Gastrocnemius medialis (tissue), 4 donors: Measurements from ENCODE around the gene DDIT4. TPM values are rescaled to one million over a fixed set of nuclear protein-coding genes. Genes with fewer than 3 reads are reported as not detected.
A peak's percentile ranks its signal among the peaks of the same experiment; 100 is the strongest.
"Not testable (repeated sequence)": the region's sequence is repeated elsewhere in the genome, so short reads cannot be mapped to it uniquely, and the experiment has no call there.

Source experiments
- ATAC-seq, 2 donors: fragments of 150-250 bp; one replicate each; pipeline ENCODE4 v1.9.1; 2016
- DNase-seq, 2 donors: peaks; one replicate each; pipeline ENCODE4 v3.0.0-alpha.2; 2019
- H3K27ac ChIP-seq, 4 donors: fragments of 200-600 bp; sonication (generic); 1 replicate in 1 of 4; 2 replicates in 3 of 4; pipeline ENCODE4 v1.5.1; 2016 to 2018; ENCODE audit warnings: mild to moderate bottlenecking in 2 of 4, moderate library complexity in 1 of 4
- H3K27me3 ChIP-seq, 3 donors: fragments of 200-600 bp; sonication (generic) in 2 of 3; 1 replicate in 1 of 3; 2 replicates in 2 of 3; pipeline versions ENCODE4 v1.5.1 to v1.6.0; 2016 to 2019; ENCODE audit warnings: mild to moderate bottlenecking in 1 of 3, moderate library complexity in 1 of 3
- H3K36me3 ChIP-seq, 2 donors: fragments of 200-600 bp; sonication (generic) in 1 of 2; one replicate each; pipeline ENCODE4 v1.5.1; 2017 to 2018
- H3K4me1 ChIP-seq, 2 donors: fragments of 200-600 bp; sonication (generic) in 1 of 2; one replicate each; pipeline ENCODE4 v1.5.1; 2016 to 2017; ENCODE audit warnings: mild to moderate bottlenecking in 2 of 2
- H3K4me3 ChIP-seq, 4 donors: fragments of 200-600 bp; sonication (generic) in 3 of 4; 1 replicate in 1 of 4; 2 replicates in 3 of 4; pipeline ENCODE4 v1.5.1; 2016 to 2019; ENCODE audit warnings: mild to moderate bottlenecking in 2 of 4
- H3K9me3 ChIP-seq, 3 donors: fragments of 200-600 bp; sonication (generic) in 2 of 3; 1 replicate in 1 of 3; 2 replicates in 2 of 3; pipeline ENCODE4 v1.5.1; 2016 to 2019
- POLR2A ChIP-seq, 2 donors: fragments of 450-650 bp; IDR thresholded peaks; one replicate each; pipeline ENCODE4 v1.6.1; 2017; ENCODE audit warnings: antibody characterized with exemption in 2 of 2, mild to moderate bottlenecking in 2 of 2, moderate library complexity in 2 of 2
- in situ Hi-C, 4 donors: fragments of 200-750 bp; cut with MboI; loops; one replicate each; pipeline versions ENCODE4 v1.15.0 to v1.8.0; 2017; ENCODE audit warnings: low sequenced_read_pairs in 4 of 4
- intact Hi-C: fragments of 100-400 bp; cut with DNase I; formaldehyde crosslinking; loops from one replicate; pipeline ENCODE4 v1.15.1; 2023; ENCODE audit warnings: low total_unique reads
- total RNA-seq, 4 donors: library from RNA; depleted of rRNA; stranded (reverse); fragments of >200 nt; gene quantifications; one replicate each; pipeline versions ENCODE4 v1.1.0 to v1.2.3, GENCODE V29; 2016
- TF ChIP-seq, protein P1 (sequence below), 5 experiments: fragments of 450-650 bp in 3 of 5; fragments of 200-600 bp in 2 of 5; sonication (generic) in 2 of 5; IDR thresholded peaks in 4 of 5; conservative IDR thresholded peaks in 1 of 5; 1 replicate in 4 of 5; 2 replicates in 1 of 5; pipeline ENCODE4 v1.5.1; 2016 to 2019; ENCODE audit warnings: antibody characterized with exemption in 5 of 5, mild to moderate bottlenecking in 3 of 5, moderate library complexity in 3 of 5

Gene DDIT4
- total RNA-seq, 4 donors from 2014 or later, result 296 to 667 (median 319) TPM

DNA sequence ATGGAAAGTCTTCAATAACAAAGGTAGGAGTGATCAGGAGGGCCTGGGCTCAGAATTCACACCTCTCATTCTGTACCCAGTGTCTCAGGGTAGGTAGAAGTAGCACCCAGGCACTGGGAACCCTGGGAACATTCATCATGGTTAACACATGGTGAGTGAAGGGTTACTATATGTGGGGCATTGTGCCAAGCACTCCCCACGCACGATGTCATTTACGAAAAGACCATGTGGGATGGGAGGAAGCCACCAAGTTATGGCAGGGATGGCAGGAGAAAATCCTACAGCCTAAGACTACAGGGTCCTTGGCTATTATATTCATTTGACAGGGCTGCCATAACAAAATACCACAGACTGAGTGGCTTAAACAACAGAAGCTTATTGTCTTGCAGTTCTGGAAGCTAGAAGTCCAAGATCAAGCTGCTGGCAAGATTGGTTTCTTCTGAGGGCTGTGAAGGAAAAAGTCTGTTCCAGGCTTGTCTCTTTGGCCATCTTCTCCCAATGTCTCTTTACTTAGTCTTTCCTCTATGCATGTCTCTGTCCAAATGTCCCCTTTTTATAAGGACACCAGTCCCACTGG is 27.7 kb upstream of the DDIT4 start:
- Histone ChIP-seq H3K27ac (peak overlapping the region; percentile 94 to 99 (median 98)), H3K36me3 (no peaks in the 10 kb centered on the region), H3K27me3 (no peaks in the 10 kb centered on the region), H3K4me1 (peaks cover 88 to 90% of the 10 kb centered on the region in 2 donors), H3K9me3 (no peaks in the 10 kb centered on the region), H3K4me3 (no peak overlapping the region)
- no peak for DNase-seq
- in situ Hi-C loops, result loop anchor here in 1 of 4 donors (25.0 kb wide), 1 partner anchor 384 kb away; the partner anchor contains the start of gene PSAP
- ATAC-seq, result no peak
- TF ChIP-seq POLR2A (IDR thresholded peaks at IDR 0.05), result no peak
- TF ChIP-seq, protein P1, sequence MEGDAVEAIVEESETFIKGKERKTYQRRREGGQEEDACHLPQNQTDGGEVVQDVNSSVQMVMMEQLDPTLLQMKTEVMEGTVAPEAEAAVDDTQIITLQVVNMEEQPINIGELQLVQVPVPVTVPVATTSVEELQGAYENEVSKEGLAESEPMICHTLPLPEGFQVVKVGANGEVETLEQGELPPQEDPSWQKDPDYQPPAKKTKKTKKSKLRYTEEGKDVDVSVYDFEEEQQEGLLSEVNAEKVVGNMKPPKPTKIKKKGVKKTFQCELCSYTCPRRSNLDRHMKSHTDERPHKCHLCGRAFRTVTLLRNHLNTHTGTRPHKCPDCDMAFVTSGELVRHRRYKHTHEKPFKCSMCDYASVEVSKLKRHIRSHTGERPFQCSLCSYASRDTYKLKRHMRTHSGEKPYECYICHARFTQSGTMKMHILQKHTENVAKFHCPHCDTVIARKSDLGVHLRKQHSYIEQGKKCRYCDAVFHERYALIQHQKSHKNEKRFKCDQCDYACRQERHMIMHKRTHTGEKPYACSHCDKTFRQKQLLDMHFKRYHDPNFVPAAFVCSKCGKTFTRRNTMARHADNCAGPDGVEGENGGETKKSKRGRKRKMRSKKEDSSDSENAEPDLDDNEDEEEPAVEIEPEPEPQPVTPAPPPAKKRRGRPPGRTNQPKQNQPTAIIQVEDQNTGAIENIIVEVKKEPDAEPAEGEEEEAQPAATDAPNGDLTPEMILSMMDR (IDR thresholded peaks at IDR 0.05 in 4 of 5, conservative IDR thresholded peaks at IDR 0.05 in 1 of 5), result no peak
- intact Hi-C loops, result no loop called here

DNA sequence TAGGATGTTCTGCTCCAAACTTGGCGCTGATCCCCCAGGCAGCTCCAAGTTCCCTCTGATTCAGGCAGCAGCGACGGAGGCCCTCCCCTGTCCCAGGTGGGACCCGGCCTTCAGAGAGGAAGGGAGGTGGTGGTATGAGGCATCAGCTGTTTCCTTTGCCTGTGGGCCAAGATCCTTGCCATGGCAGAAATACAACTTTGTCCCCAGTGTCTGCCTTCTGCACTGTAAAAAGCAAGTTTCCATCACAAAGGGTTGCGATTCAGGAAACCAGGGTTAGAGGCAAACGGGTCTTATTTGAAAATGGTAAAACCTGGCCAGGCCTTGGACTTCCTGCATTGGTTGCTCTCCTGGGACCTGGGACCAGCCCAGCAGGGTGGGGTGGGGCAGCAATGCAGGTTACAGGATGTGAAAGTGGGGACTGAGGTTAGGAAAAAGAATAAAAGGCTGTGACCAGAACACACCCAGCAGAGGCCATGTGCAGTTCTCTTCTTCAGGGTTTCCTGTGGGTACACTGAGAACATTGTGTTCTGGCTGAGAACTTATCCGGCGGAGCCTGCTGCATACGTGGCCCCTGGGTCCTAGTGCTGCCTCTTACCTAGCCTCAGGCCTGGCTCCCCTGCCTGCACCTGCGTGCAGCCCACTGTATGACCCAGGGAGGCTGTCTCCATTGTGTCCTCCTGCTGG is 25.1 kb upstream of the DDIT4 start:
- peaks cover 81 to 98% of the 10 kb centered on the region in 2 donors for H3K4me1 ChIP-seq
- H3K9me3 ChIP-seq, result no peaks in the 10 kb centered on the region
- in situ Hi-C loops (loop anchor here in 1 of 4 donors (25.0 kb wide), 1 partner anchor 386 kb away; the partner anchor contains the start of gene PSAP), intact Hi-C loops (loop anchor here (1.0 kb wide), 2 partner anchors 25 kb away; partner anchors contain the start of gene DDIT4)
- no peaks in the 10 kb centered on the region for H3K36me3 ChIP-seq
- DNase-seq (peak; percentile 91 to 94), ATAC-seq (peak; percentile 85 to 87)
- peak overlapping the region; percentile 94 to 99 (median 98) for H3K27ac ChIP-seq
- TF ChIP-seq POLR2A (IDR thresholded peaks at IDR 0.05), result peak; percentile 77 to 87
- TF ChIP-seq, protein P1 (IDR thresholded peaks at IDR 0.05 in 4 of 5, conservative IDR thresholded peaks at IDR 0.05 in 1 of 5), result no peak
- H3K4me3 ChIP-seq, result peak overlapping the region; percentile 18 to 37 (median 34)
- no peaks in the 10 kb centered on the region for H3K27me3 ChIP-seq

DNA sequence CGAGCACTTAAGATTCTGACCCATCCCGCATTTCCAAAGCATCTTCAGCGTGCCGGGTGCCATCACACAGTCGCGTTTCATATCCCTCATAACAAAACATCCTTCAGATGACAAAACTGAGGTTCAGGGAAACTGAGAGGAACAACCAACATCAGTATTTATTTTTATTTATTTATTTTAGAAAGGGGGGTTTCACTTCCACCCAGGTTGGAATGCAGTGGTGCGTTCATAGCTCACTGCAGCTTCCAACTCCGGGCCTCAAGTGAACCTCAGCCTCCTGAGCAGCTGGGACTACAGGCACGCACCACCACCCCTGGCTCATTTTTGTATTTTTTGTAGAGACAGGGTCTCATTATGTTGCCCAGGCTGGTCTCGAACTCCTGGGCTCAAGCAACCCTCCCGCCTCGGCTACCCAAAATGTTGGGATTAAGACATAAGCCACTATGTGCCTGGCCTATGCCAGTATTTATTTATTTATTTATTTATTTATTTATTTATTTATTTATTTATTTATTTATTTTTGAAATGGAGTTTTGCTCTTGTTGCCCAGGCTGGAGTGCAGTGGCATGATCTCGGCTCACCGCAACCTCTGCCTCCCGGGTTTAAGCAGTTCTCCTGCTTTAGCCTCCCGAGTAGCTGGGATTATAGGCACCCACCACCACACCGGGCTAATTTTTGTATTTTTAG is 24.4 kb upstream of the DDIT4 start:
- not testable (repeated sequence) for H3K36me3 ChIP-seq, H3K9me3 ChIP-seq, DNase-seq, ATAC-seq, H3K27me3 ChIP-seq
- H3K27ac ChIP-seq, result peak overlapping the region; percentile 94 to 99 (median 98)
- in situ Hi-C loops, result loop anchor here in 1 of 4 donors (25.0 kb wide), 1 partner anchor 387 kb away; the partner anchor contains the start of gene PSAP
- H3K4me1 ChIP-seq, result peaks cover 81 to 98% of the 10 kb centered on the region in 2 donors
- intact Hi-C loops, result loop anchor here (1.0 kb wide), 1 partner anchor 24 kb away; the partner anchor contains the start of gene DDIT4
- H3K4me3 ChIP-seq, result peak overlapping the region in 2 of 4 donors; percentile 15 to 34

DNA sequence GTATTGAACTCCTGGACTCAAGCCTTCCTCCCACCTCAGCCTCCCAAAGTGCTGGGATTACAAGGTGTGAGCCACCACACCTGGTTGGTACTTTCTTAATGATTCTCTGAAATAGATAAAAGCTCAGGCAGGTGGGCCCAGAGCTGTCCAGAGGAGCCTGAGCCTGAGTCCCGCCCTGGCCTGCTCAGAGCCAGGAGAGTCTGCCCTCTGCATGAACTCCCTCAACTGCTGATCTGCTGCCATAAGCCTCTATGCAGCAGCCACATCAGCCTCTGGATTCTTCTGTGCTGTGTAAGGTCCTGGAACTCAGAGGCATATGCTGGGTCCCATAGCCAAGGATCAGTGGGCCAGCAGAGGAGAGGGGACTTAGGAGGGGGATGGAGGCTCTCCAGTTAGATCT is 23.1 kb upstream of the DDIT4 start:
- ATAC-seq (peak; percentile 42 to 53), DNase-seq (peak; percentile 80 to 89)
- Histone ChIP-seq H3K27ac (peak overlapping the region; percentile 94 to 99 (median 98)), H3K36me3 (no peaks in the 10 kb centered on the region), H3K4me1 (peaks cover 80 to 97% of the 10 kb centered on the region in 2 donors), H3K27me3 (no peaks in the 10 kb centered on the region), H3K9me3 (no peaks in the 10 kb centered on the region), H3K4me3 (no peak overlapping the region)
- intact Hi-C loops (no loop called here), in situ Hi-C loops (no loop called here)
- TF ChIP-seq POLR2A (IDR thresholded peaks at IDR 0.05), result peak in 1 of 2 donors; percentile 56
- TF ChIP-seq, protein P1 (IDR thresholded peaks at IDR 0.05 in 4 of 5, conservative IDR thresholded peaks at IDR 0.05 in 1 of 5), result no peak
